SU-DHL-6 (cell line): ENCODE measurements around the gene VASN.

Experiments
- CTCF ChIP-seq: fragments of 200-600 bp; sonication (generic); IDR thresholded peaks from one replicate; pipeline ENCODE4 v1.5.1; 2017; ENCODE audit warnings: antibody characterized with exemption, mild to moderate bottlenecking, low read length, moderate library complexity; ENCODE audit not compliant: insufficient read depth, poor library complexity, severe bottlenecking
- EZH2phosphoT487 ChIP-seq: fragments of 200-600 bp; sonication (generic), shearing (Covaris generic); conservative IDR thresholded peaks from 2 replicates; pipeline ENCODE4 v1.6.1; 2018; ENCODE audit warnings: mild to moderate bottlenecking, antibody characterized with exemption, low read length, moderate library complexity, mixed read lengths

- TF ChIP-seq EZH2phosphoT487 (no peak), CTCF (no peak)
Measured at GRCh38 chr16:4386451-4386805, 14.8 kb downstream of the VASN start.
